Fibroblast of mammary gland (primary cell): Measurements from ENCODE around the gene NATD1.

ENCODE experiments used
- DNase-seq: peaks from one replicate; pipeline ENCODE4 v3.0.0-alpha.2; 2010; ENCODE audit warnings: low read depth
- H3K4me3 ChIP-seq: 2 replicates; pipeline ENCODE4 v1.5.1; 2011; ENCODE audit warnings: low read depth, mild to moderate bottlenecking, low read length, moderate library complexity; ENCODE audit not compliant: control insufficient read depth
- CTCF ChIP-seq: conservative IDR thresholded peaks from 2 replicates; pipeline ENCODE4 v1.5.1; 2011; ENCODE audit warnings: low read depth, low read length, inconsistent platforms; ENCODE audit not compliant: control insufficient read depth, insufficient read depth

The NATD1 gene

GRCh38 chr17:21294321-21295035 lies 41.3 kb upstream of the NATD1 start:
- no peak for DNase-seq
- TF ChIP-seq CTCF, result no peak
- H3K4me3 ChIP-seq, result no peak overlapping the region

DNA sequence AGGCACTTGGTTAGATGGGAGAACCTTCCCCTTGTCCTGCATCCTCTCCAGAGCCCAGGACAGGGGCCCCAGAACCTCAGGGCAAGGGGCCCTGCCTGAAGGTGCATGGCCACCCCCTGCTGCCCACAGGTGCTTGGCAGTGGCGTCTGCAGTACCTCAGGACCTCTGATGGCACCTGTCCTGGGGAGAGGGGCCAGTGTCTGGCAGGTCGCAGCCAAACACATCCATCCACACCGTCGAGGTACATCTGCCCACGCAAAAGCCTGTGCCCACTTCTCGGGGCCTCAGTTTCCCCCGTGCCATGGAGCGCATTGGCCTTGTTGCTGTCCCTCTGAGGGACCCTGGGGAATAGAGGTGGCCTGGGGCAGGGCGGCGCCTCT lies 40.6 kb upstream of the NATD1 start:
- no peak for DNase-seq
- no peak for TF ChIP-seq CTCF
- H3K4me3 ChIP-seq, result no peak overlapping the region

- H3K4me3 ChIP-seq, result no peak overlapping the region
- no peak for DNase-seq
- no peak for TF ChIP-seq CTCF
These were observed 39.9 kb upstream of the NATD1 start for GRCh38 chr17:21292867-21293830.

DNA sequence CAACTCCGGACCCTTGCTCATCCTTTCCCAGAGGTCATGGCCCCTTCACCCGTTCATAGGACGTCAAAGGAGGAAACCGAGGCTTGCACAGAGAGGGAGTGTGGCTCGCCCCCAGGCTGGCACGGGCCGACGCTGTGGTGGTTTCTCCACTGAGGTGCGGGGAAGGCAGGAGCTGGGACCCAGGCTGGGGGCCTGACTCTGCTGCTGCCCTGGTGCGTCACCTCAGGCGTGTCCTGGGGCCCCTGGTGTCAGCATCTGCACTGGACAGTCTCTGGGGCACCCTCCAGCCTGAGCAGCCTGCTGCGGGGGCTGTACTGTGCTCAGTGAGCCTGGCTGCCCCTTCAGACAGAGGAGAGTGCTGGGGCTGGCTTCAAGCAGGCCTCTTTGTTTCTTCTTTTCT lies 38.7 kb upstream of the NATD1 start:
- TF ChIP-seq CTCF, result no peak
- no peak for DNase-seq
- H3K4me3 ChIP-seq, result no peak overlapping the region

DNA sequence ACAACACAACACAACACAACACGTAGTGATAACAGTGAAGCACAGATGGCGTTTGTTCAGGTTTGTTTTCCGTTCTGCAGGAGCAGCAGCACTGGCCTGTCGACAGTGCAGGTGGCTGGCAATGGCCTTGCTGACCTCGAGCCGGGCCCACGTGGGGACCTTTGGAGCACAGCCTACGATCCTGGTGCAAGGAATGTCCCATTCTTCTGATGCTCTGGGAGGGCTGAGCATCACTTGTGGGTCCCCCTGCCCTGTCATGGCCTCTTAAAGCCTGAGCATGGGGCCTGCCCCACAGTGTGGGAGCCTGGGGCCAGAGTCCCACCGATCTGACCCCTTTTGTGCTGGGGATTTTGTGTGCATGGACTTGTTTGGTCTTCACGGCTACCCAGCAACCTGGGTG lies 38.1 kb upstream of the NATD1 start:
- no peak overlapping the region for H3K4me3 ChIP-seq
- no peak for TF ChIP-seq CTCF
- no peak for DNase-seq

DNA sequence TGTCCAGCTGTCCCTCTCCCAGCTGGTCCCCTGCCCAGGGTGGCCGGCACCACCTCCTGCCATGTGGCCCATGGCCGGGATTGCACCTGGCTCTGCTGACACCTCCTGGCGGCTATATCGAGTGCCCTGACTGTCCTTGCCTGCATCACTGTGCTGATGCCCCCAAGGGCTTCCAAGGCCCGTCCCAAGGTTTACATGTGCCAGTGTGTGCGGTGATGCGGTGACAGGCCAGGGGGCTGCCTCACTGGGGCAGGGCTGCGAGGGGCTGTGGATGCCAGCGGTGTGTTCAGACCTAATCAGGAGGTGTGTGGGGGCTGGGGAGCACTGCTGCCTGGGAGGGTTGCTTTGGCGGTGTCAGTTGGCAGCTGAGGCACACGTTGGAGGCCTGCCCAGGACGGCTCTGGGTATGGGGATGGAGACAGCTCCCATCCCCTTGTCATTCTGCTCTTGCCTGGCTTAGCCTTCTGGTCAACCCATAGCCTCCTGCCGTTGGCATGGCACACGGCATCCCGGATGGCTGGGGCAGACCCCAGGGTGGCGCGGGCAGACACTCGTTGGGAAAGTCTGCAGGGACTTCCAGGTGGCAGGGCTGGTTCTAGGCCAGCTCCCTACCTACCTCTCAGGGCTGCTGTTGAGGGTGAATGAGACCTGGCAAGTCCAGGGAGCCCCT lies 36.8 kb upstream of the NATD1 start:
- TF ChIP-seq CTCF, result no peak
- H3K4me3 ChIP-seq, result no peak overlapping the region
- no peak for DNase-seq
